Measurements from ENCODE around the gene LPAR1. TPM values are rescaled to one million over a fixed set of nuclear protein-coding genes. Genes with fewer than 3 reads are reported as not detected.

The LPAR1 gene, protein sequence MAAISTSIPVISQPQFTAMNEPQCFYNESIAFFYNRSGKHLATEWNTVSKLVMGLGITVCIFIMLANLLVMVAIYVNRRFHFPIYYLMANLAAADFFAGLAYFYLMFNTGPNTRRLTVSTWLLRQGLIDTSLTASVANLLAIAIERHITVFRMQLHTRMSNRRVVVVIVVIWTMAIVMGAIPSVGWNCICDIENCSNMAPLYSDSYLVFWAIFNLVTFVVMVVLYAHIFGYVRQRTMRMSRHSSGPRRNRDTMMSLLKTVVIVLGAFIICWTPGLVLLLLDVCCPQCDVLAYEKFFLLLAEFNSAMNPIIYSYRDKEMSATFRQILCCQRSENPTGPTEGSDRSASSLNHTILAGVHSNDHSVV
- 155 and 215 TPM in 2 replicates for total RNA-seq

GRCh38 chr9:111038331-111039230 is at the start of gene LPAR1:
Gene LPAR1, minus strand, starts transcription at chr9:111038470. Its CDS starts 66,353 bp downstream, at chr9:110972117.

Small RNAs within 50 kb of the gene (small RNA-seq; reads per million reads assigned to genes)
- gene RF00019: not detected
- gene RNU6-432P: not detected

All from hair follicle dermal papilla cell (primary cell).